Body of pancreas (tissue), 4 donors: ENCODE measurements around the gene MPHOSPH8.

ENCODE experiments used
- CTCF ChIP-seq, 7 experiments: fragments of 450-650 bp in 4 of 7; fragments of 200-600 bp in 3 of 7; sonication (generic) in 3 of 7; IDR thresholded peaks; one replicate each; pipeline ENCODE4 v1.5.1; 2016 to 2019; ENCODE audit warnings: antibody characterized with exemption in 7 of 7
- POLR2A ChIP-seq, 3 donors: fragments of 450-650 bp; IDR thresholded peaks; one replicate each; pipeline ENCODE4 v1.6.1; 2016; ENCODE audit warnings: antibody characterized with exemption in 3 of 3, mild to moderate bottlenecking in 2 of 3

GRCh38 chr13:19681517-19681916, 48.1 kb downstream of the MPHOSPH8 start:
- TF ChIP-seq CTCF (IDR thresholded peaks at IDR 0.05) (no peak), POLR2A (IDR thresholded peaks at IDR 0.05) (no peak)
